HG03064 (cell line): ENCODE data around the gene SLC41A3.
"Not testable (repeated sequence)": the region's sequence is repeated elsewhere in the genome, so short reads cannot be mapped to it uniquely, and the experiment has no call there.

ENCODE experiments used
- ATAC-seq: cut with Tn5 transposase; IDR thresholded peaks from one replicate; pipeline ENCODE4 v1.9.1; 2021; ENCODE audit warnings: low read depth; ENCODE audit not compliant: unreplicated experiment

The SLC41A3 gene

DNA sequence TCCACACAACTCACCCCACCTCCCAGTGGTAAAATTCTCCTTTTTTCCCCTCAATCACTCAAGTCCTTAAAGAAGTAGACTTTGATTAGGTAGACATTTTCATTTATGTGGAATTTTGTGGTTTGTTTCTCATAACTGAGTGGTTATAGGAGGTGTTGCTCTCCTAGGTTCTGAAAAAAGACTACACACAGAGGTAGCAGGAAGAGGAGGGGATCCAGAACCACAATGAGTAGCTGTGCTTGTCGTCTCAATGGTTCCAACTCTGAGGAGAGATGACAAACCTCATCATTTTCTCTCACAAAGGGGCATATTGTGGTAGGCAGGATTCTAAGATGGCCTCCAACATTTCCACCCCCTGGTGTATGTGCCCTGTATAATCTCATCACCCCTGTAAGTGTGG lies 120.1 kb downstream of the SLC41A3 start:
- ATAC-seq: not testable (repeated sequence)

- no peak for ATAC-seq
Measured at GRCh38 chr3:125961289-125961589, 122.7 kb downstream of the SLC41A3 start.

GRCh38 chr3:125960456-125961288 lies 123.3 kb downstream of the SLC41A3 start:
- no peak for ATAC-seq

- ATAC-seq: no peak
Measured at GRCh38 chr3:125960066-125960424, 123.9 kb downstream of the SLC41A3 start.

GRCh38 chr3:125959317-125960065 lies 124.4 kb downstream of the SLC41A3 start:
- ATAC-seq: no peak

- no peak for ATAC-seq
Measured at GRCh38 chr3:125958511-125959316, 125.2 kb downstream of the SLC41A3 start.

DNA sequence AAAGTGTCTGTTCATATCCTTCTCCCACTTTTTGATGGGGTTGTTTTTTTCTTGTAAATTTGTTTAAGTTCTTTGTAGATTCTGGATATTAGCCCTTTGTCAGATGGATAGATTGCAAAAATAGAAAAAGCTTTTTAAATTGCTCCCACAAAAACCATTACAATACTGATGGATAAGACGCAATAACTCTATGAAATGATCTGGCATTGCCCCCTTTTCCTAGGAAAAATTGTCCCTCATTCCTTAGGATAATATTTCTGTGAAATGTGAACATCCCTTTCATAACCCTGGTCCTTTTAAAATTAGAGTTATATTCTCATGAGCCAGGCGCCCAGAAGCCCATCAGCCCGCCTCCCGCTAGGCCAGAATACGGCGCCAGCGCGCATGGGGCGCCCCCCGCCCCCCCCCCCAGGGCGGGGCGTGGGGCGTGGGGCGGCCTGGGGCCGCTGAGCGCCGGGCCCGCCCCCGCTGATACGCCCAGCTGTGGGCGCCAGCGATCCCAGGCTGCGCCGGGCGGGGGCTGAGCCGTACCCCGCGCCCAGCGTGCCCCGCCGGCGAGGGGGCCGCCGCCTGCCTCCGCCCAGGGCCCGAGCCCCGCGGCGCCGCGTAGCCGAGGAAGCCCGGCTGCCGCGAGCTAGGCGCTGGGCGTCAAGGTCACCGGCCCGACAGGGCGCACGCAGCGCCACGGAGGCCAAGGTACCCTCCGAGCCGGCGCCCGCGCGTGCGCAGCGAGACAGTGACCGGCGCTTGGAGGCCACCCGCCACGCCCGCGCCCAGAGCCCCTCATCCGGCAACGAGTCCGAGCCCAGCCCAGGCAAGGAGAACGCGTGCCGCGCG lies 126.0 kb downstream of the SLC41A3 start:
- ATAC-seq: no peak

GRCh38 chr3:125957020-125957419 lies 126.9 kb downstream of the SLC41A3 start:
- not testable (repeated sequence) for ATAC-seq
